DMS79 treated with DMSO at 0.1 percent for 48 hours (cell line): Measurements from ENCODE around the gene RPTOR.

Experiments
- DNase-seq: peaks from one replicate; lab custom pipeline; 2025; lab: John Stamatoyannopoulos, UW

Gene RPTOR

GRCh38 chr17:80910043-80910442 lies 365.4 kb downstream of the RPTOR start:
- DNase-seq: no peak

GRCh38 chr17:80912476-80912875 lies 367.8 kb downstream of the RPTOR start:
- no peak for DNase-seq

- DNase-seq: no peak
These were observed 369.5 kb downstream of the RPTOR start for GRCh38 chr17:80913928-80914821.

- DNase-seq: no peak
These were observed 371.6 kb downstream of the RPTOR start for GRCh38 chr17:80916246-80916645.

GRCh38 chr17:80917716-80918560 lies 373.3 kb downstream of the RPTOR start:
- no peak for DNase-seq

GRCh38 chr17:80918731-80919130 lies 374.1 kb downstream of the RPTOR start:
- DNase-seq: no peak

- DNase-seq: no peak
These were observed 375.0 kb downstream of the RPTOR start for GRCh38 chr17:80919331-80920311.

GRCh38 chr17:80920441-80920840 lies 375.8 kb downstream of the RPTOR start:
- DNase-seq: no peak

- no peak for DNase-seq
These were observed 376.5 kb downstream of the RPTOR start for GRCh38 chr17:80921159-80921558.

GRCh38 chr17:80921741-80922579 lies 377.3 kb downstream of the RPTOR start:
- no peak for DNase-seq

GRCh38 chr17:80922580-80923160 lies 378.0 kb downstream of the RPTOR start:
- no peak for DNase-seq

GRCh38 chr17:80923211-80924110 lies 378.8 kb downstream of the RPTOR start:
- no peak for DNase-seq

- no peak for DNase-seq
These were observed 379.6 kb downstream of the RPTOR start for GRCh38 chr17:80924111-80924806.

GRCh38 chr17:80924807-80925610 lies 380.4 kb downstream of the RPTOR start:
- no peak for DNase-seq

GRCh38 chr17:80925688-80926335 lies 381.2 kb downstream of the RPTOR start:
- no peak for DNase-seq

- DNase-seq: no peak
These were observed 382.1 kb downstream of the RPTOR start for GRCh38 chr17:80926591-80927250.

- no peak for DNase-seq
These were observed 383.2 kb downstream of the RPTOR start for GRCh38 chr17:80927791-80928216.
